DOHH2 (cell line): Measurements from ENCODE around the gene RBP5.

Source experiments
- EZH2phosphoT487 ChIP-seq: fragments of 200-600 bp; sonication (generic); IDR thresholded peaks from 2 replicates; pipeline ENCODE4 v1.6.1; 2017; ENCODE audit warnings: borderline replicate concordance, mild to moderate bottlenecking, antibody characterized with exemption, low read length, moderate library complexity, mixed read lengths
- TF ChIP-seq, protein P1 (sequence below): fragments of 200-600 bp; sonication (generic); IDR thresholded peaks from one replicate; pipeline ENCODE4 v1.5.1; 2014; ENCODE audit warnings: antibody characterized with exemption, mild to moderate bottlenecking, low read depth, low read length; ENCODE audit not compliant: poor library complexity, severe bottlenecking

DNA sequence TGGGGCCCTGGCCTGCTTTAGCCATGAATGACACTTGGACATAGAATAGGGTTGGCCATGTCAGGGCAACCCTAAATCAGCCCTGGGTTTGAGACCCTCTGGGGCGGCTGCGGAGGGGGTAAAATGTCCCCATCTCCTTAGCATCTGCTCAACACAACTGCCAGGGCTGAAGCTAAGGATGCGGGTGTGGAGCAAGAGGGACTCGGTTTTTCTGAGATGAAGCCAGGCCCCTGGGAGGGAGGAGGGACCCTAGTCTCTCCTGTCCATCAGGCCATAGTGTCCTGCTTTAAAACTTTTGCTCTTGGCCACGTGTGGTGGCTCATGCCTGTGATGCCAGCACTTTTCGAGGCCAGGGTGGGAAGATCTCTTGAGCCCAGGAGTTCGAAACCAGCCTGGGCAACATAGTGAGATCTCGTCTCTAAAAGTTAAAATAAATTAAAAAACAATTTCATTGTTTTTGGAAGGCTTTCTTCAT lies 35.7 kb downstream of the RBP5 start:
- TF ChIP-seq, protein P1, sequence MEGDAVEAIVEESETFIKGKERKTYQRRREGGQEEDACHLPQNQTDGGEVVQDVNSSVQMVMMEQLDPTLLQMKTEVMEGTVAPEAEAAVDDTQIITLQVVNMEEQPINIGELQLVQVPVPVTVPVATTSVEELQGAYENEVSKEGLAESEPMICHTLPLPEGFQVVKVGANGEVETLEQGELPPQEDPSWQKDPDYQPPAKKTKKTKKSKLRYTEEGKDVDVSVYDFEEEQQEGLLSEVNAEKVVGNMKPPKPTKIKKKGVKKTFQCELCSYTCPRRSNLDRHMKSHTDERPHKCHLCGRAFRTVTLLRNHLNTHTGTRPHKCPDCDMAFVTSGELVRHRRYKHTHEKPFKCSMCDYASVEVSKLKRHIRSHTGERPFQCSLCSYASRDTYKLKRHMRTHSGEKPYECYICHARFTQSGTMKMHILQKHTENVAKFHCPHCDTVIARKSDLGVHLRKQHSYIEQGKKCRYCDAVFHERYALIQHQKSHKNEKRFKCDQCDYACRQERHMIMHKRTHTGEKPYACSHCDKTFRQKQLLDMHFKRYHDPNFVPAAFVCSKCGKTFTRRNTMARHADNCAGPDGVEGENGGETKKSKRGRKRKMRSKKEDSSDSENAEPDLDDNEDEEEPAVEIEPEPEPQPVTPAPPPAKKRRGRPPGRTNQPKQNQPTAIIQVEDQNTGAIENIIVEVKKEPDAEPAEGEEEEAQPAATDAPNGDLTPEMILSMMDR = no peak
- no peak for TF ChIP-seq EZH2phosphoT487
